Hepatocyte (in vitro differentiated cells): ENCODE measurements around the gene PLEKHB1.

Source experiments
- EZH2 ChIP-seq: fragments of 200-600 bp; sonication (generic); IDR thresholded peaks from 2 replicates; pipeline ENCODE4 v1.6.1; 2016; ENCODE audit warnings: antibody characterized with exemption, mild to moderate bottlenecking, borderline replicate concordance
- EZH2phosphoT487 ChIP-seq: fragments of 200-600 bp; sonication (generic); IDR thresholded peaks from one replicate; pipeline ENCODE4 v1.6.1; 2018; ENCODE audit warnings: antibody characterized with exemption, mild to moderate bottlenecking, low read depth, moderate library complexity; ENCODE audit not compliant: unreplicated experiment, severe bottlenecking

DNA sequence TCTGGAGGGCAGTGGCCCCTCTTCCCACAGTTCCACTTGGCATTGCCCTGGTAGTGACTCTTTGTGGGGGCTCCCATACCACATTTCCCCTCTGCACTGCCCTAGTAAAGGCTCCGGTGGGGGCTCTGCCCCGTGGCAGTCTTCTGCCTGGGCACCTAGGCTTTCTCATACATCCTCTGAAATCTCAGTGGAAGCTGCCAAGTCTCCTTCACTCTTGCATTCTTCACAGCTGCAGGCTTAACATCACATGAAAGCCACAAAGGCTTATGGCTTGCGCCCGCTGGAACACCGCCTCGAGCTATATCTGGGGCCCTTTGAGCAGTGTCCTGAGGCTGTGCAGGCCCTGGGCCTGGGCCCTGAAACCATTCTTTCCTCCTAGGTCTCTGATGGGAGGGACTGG lies 25.3 kb downstream of the PLEKHB1 start:
- TF ChIP-seq EZH2 (no peak), EZH2phosphoT487 (no peak)
